GM19397 (cell line): ENCODE results near the gene CHRM5.

Experiments
- ATAC-seq: cut with Tn5 transposase; IDR thresholded peaks from one replicate; pipeline ENCODE4 v1.9.1; 2021; ENCODE audit warnings: mild to moderate bottlenecking, moderate library complexity; ENCODE audit not compliant: unreplicated experiment

The CHRM5 gene

GRCh38 chr15:33968224-33968623 is at the start of gene CHRM5:
TSS of gene CHRM5 (plus strand) at chr15:33968497. CDS start at chr15:34062718, 94,221 bp downstream.
- ATAC-seq = no peak

- ATAC-seq = no peak
Observed at GRCh38 chr15:33923446-33923845, 44.9 kb upstream of the CHRM5 start.

- no peak for ATAC-seq
Observed at GRCh38 chr15:33926260-33926659, 42.0 kb upstream of the CHRM5 start.

GRCh38 chr15:33932734-33933133 is 35.6 kb upstream of the CHRM5 start:
- ATAC-seq = no peak

GRCh38 chr15:33934396-33934795 is 33.9 kb upstream of the CHRM5 start:
- no peak for ATAC-seq

GRCh38 chr15:33934921-33935320 is 33.4 kb upstream of the CHRM5 start:
- ATAC-seq = no peak

GRCh38 chr15:33941279-33942063 is 26.8 kb upstream of the CHRM5 start:
- ATAC-seq = no peak

GRCh38 chr15:33946152-33946551 is 22.1 kb upstream of the CHRM5 start:
- no peak for ATAC-seq

- no peak for ATAC-seq
Observed at GRCh38 chr15:33955945-33956344, 12.4 kb upstream of the CHRM5 start.

- ATAC-seq = no peak
Observed at GRCh38 chr15:33956397-33956796, 11.9 kb upstream of the CHRM5 start.

GRCh38 chr15:33959844-33960548 is 8.3 kb upstream of the CHRM5 start:
- ATAC-seq = no peak

GRCh38 chr15:33960549-33960935 is 7.8 kb upstream of the CHRM5 start:
- ATAC-seq = no peak

- ATAC-seq = no peak
Observed at GRCh38 chr15:33963831-33964664, 4.2 kb upstream of the CHRM5 start.

- ATAC-seq = no peak
Observed at GRCh38 chr15:33964665-33965040, 3.6 kb upstream of the CHRM5 start.

- ATAC-seq = no peak
Observed at GRCh38 chr15:33968821-33969220, 524 bp downstream of the CHRM5 start.

- no peak for ATAC-seq
Observed at GRCh38 chr15:33971811-33972210, 3.5 kb downstream of the CHRM5 start.

GRCh38 chr15:33975022-33975565 is 6.8 kb downstream of the CHRM5 start:
- ATAC-seq = no peak

- ATAC-seq = no peak
Observed at GRCh38 chr15:33980159-33980558, 11.9 kb downstream of the CHRM5 start.

- no peak for ATAC-seq
Observed at GRCh38 chr15:33982516-33982915, 14.2 kb downstream of the CHRM5 start.

GRCh38 chr15:33985287-33985686 is 17.0 kb downstream of the CHRM5 start:
- ATAC-seq = no peak

GRCh38 chr15:33985751-33986150 is 17.5 kb downstream of the CHRM5 start:
- no peak for ATAC-seq
